Measurements from ENCODE around the gene ADORA2B.

The ADORA2B gene

GRCh38 chr17:15914400-15915170 lies 30.3 kb upstream of the ADORA2B start:
- peak overlapping the region; percentile 21 to 87 for H3K27ac Mint-ChIP-seq
- peak; percentile 85 for ATAC-seq (replicated peaks)
- H3K4me3 Mint-ChIP-seq: peak overlapping the region; percentile 26 to 46

GRCh38 chr17:15915961-15916360 lies 29.0 kb upstream of the ADORA2B start:
- H3K9me3 Mint-ChIP-seq: no peaks in the 10 kb centered on the region
- H3K27ac Mint-ChIP-seq: no peak overlapping the region
- no peak for ATAC-seq (replicated peaks)
- peaks cover 5 to 18% of the 10 kb centered on the region in 2 donors for H3K27me3 Mint-ChIP-seq
- peaks cover 12 to 21% of the 10 kb centered on the region in 2 donors for H3K4me1 Mint-ChIP-seq (ENCODE audit: low read depth in 2 of 2)
- no peak overlapping the region for H3K4me3 Mint-ChIP-seq
- no peak for DNase-seq
- H3K36me3 Mint-ChIP-seq (ENCODE audit: insufficient read depth): no peaks in the 10 kb centered on the region

More at GRCh38 chr17:15914400-15915170, 30.3 kb upstream of the ADORA2B start:
- Mint-ChIP-seq H3K27me3 (peaks cover 5 to 13% of the 10 kb centered on the region in 2 donors), H3K36me3 (ENCODE audit: insufficient read depth) (no peaks in the 10 kb centered on the region), H3K4me1 (ENCODE audit: low read depth in 2 of 2) (peaks cover 12 to 21% of the 10 kb centered on the region in 2 donors), H3K9me3 (no peaks in the 10 kb centered on the region)
- DNase-seq: no peak

GRCh38 chr17:15917021-15917437 lies 27.9 kb upstream of the ADORA2B start:
- DNase-seq: no peak
- Mint-ChIP-seq H3K4me1 (ENCODE audit: low read depth in 2 of 2) (peaks cover 12 to 21% of the 10 kb centered on the region in 2 donors), H3K36me3 (ENCODE audit: insufficient read depth) (no peaks in the 10 kb centered on the region)

DNA sequence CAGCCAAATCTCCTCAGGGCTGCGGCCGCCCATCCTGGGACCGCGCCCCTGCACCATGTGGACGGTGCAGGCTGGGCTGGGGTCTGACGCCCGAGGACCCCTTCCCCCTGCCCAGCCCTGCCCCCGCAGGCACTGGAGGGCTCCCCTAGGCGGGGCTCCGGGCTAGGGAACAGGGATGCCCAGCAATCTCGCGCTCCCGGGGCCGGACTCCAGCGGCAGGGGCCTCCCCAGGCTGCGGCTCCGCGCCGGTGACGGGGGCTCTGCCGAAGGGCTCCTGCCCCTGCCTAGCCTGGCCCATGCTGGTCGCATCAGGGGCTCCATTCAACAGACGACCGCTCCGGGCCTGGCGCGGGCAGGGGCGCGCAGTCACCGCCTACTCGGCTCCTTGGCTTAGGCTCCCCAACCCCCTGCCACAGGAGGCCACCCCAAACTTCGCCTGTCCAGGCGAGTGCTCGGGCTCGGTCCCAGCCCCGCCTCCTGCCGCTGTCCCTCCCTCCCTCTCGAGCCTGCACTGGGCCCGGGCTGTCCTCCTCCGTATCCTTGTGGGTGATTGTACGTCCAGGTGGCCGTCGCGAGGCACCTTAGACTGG lies 27.4 kb upstream of the ADORA2B start:
- peaks cover 5 to 22% of the 10 kb centered on the region in 2 donors for H3K27me3 Mint-ChIP-seq

More at GRCh38 chr17:15917021-15917437, 27.9 kb upstream of the ADORA2B start:
- Mint-ChIP-seq H3K27me3 (peaks cover 5 to 22% of the 10 kb centered on the region in 2 donors), H3K4me3 (no peak overlapping the region), H3K27ac (no peak overlapping the region), H3K9me3 (no peaks in the 10 kb centered on the region)
- ATAC-seq (replicated peaks): no peak

DNA sequence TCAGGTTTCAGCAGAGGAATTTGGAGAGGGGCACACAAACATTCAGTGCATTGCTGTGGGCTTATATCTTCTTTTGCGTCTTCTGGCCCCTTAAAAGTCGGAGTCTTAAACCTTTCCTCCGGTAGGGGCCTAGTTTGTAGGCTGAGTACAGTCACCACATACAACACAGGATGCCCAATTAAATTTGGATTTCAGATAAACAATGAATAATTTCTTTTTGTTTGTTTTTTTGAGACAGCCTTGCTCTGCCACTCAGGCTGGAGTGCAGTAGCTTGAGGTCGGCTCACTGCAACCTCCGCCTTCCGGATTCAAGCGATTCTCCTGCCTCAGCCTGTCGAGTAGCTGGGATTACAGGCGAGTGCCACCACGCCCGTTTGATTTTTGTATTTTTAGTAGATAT lies 26.7 kb upstream of the ADORA2B start:
- H3K36me3 Mint-ChIP-seq (ENCODE audit: insufficient read depth): no peaks in the 10 kb centered on the region
- no peaks in the 10 kb centered on the region for H3K9me3 Mint-ChIP-seq
- peaks cover 5 to 22% of the 10 kb centered on the region in 2 donors for H3K27me3 Mint-ChIP-seq

More for the DNA sequence above, 27.4 kb upstream of the ADORA2B start:
- no peak for DNase-seq
- no peaks in the 10 kb centered on the region for H3K9me3 Mint-ChIP-seq
- H3K36me3 Mint-ChIP-seq (ENCODE audit: insufficient read depth): no peaks in the 10 kb centered on the region
- H3K4me1 Mint-ChIP-seq (ENCODE audit: low read depth in 2 of 2): peaks cover 12 to 21% of the 10 kb centered on the region in 2 donors
- H3K27ac Mint-ChIP-seq: no peak overlapping the region
- ATAC-seq (replicated peaks): no peak
- no peak overlapping the region for H3K4me3 Mint-ChIP-seq

DNA sequence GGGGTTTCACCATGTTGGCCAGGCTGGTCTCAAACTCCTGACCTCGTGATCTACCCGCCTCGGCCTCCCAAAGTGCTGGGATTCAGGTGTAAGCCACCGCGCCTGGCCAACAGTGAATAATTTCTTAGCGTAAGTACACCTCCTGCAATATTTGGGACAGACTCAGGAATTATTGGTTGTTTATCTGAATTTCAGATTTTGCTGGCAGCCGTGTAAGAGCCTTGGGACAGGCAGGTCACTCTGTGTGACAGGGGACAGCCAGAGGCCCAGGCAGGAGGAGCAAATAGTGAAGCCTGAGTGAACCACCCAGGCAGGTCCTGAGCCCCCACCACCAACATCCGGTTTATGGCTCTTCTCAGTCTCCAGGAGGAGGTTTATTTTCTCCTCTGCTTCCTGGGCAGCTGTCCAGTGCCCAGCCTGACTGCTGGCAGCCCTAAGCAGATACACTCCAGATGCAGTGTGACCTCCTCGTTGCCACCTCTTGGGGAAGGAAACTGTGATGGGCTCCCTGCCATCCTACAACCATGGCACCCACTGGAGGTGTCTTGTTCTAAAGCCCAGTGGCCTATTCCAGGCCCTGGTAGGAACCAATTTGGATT lies 26.2 kb upstream of the ADORA2B start:
- H3K36me3 Mint-ChIP-seq (ENCODE audit: insufficient read depth): no peaks in the 10 kb centered on the region
- ATAC-seq (replicated peaks) (no peak), DNase-seq (no peak)
- no peak overlapping the region for H3K4me3 Mint-ChIP-seq
- H3K4me1 Mint-ChIP-seq (ENCODE audit: low read depth in 2 of 2): peaks cover 8 to 21% of the 10 kb centered on the region in 2 donors
- no peaks in the 10 kb centered on the region for H3K9me3 Mint-ChIP-seq
- peaks cover 5 to 22% of the 10 kb centered on the region in 2 donors for H3K27me3 Mint-ChIP-seq
- H3K27ac Mint-ChIP-seq: no peak overlapping the region

More for the DNA sequence above, 26.7 kb upstream of the ADORA2B start:
- Mint-ChIP-seq H3K4me1 (ENCODE audit: low read depth in 2 of 2) (peaks cover 12 to 21% of the 10 kb centered on the region in 2 donors), H3K4me3 (no peak overlapping the region), H3K27ac (no peak overlapping the region)
- DNase-seq (no peak), ATAC-seq (replicated peaks) (no peak)

DNA sequence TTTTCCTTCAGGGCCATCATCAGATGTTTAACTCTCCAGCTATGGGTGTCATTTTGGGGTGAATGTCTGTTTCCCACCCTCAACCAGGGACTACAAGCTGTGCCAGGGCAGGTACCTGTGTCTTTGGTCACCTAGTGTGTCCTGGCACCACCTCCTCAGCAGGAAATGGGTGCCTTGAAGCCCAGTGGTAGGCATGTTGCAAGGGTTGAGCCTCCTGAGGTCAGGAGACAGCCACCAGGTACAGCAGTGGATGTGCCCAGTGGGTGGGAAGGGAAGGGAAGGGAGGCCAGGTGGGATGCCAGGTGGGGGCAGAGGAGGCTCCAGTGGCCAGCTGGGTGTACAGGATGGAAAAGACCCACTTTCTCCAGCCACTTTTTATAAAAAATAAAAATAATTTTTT lies 25.5 kb upstream of the ADORA2B start:
- H3K27me3 Mint-ChIP-seq: peaks cover 5 to 22% of the 10 kb centered on the region in 2 donors
- no peak for DNase-seq
- no peaks in the 10 kb centered on the region for H3K9me3 Mint-ChIP-seq
- H3K4me3 Mint-ChIP-seq: no peak overlapping the region
- no peaks in the 10 kb centered on the region for H3K36me3 Mint-ChIP-seq (ENCODE audit: insufficient read depth)
- peaks cover under 1 to 14% of the 10 kb centered on the region in 2 donors for H3K4me1 Mint-ChIP-seq (ENCODE audit: low read depth in 2 of 2)
- no peak overlapping the region for H3K27ac Mint-ChIP-seq
- ATAC-seq (replicated peaks): no peak

GRCh38 chr17:15920758-15921239 lies 24.1 kb upstream of the ADORA2B start:
- Mint-ChIP-seq H3K4me1 (ENCODE audit: low read depth in 2 of 2) (peaks cover 0 to 4% of the 10 kb centered on the region in 2 donors), H3K36me3 (ENCODE audit: insufficient read depth) (no peaks in the 10 kb centered on the region), H3K27me3 (peaks cover 5 to 24% of the 10 kb centered on the region in 2 donors), H3K4me3 (no peak overlapping the region), H3K9me3 (no peaks in the 10 kb centered on the region), H3K27ac (no peak overlapping the region)
- DNase-seq (no peak), ATAC-seq (replicated peaks) (no peak)

DNA sequence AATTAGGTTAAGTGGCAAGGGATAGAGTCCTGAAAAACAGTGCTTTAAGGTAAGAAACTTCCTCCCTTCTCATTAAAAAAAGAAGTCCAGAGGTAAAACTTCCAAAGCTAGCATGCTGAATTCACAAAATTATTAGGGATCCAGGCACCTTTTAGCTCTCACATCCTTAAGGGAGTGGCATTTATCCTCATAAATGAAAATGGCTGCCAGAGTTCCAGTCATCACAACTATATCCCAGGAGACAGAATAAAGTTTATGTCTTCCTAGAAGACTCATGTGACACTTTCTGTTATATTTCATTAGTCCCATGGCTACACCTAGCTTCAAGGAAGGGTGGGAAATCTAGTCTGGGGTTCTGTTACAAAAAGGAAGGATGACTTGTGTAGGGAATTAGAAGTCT lies 23.3 kb upstream of the ADORA2B start:
- DNase-seq: no peak
- H3K4me3 Mint-ChIP-seq: no peak overlapping the region
- H3K36me3 Mint-ChIP-seq (ENCODE audit: insufficient read depth): no peaks in the 10 kb centered on the region
- H3K9me3 Mint-ChIP-seq: no peaks in the 10 kb centered on the region
- H3K27ac Mint-ChIP-seq: no peak overlapping the region
- no peaks in the 10 kb centered on the region for H3K4me1 Mint-ChIP-seq (ENCODE audit: low read depth in 2 of 2)
- no peak for ATAC-seq (replicated peaks)
- peaks cover 8 to 32% of the 10 kb centered on the region in 2 donors for H3K27me3 Mint-ChIP-seq

DNA sequence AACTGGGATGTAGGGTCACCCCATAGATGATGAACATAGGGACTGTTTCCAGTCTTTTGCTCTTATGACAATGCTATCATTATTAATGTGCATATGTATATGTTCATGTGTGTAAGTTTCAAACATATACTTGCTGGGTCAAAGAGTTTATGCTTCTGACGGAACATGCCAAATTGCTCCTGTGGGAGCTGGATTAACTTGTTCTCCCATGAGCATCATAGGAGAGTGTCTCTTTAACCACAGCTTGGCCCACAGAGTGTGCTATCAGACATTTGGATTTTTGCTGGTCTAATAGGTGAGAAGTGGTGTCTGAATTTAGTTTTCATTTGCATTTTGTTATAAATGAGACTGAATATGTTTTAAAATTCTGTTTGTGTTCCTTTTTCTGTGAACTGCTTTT lies 22.3 kb upstream of the ADORA2B start:
- H3K4me1 Mint-ChIP-seq (ENCODE audit: low read depth in 2 of 2): no peaks in the 10 kb centered on the region
- H3K27me3 Mint-ChIP-seq: peaks cover 11 to 37% of the 10 kb centered on the region in 2 donors
- H3K9me3 Mint-ChIP-seq: no peaks in the 10 kb centered on the region
- no peak overlapping the region for H3K27ac Mint-ChIP-seq
- no peaks in the 10 kb centered on the region for H3K36me3 Mint-ChIP-seq (ENCODE audit: insufficient read depth)
- no peak for ATAC-seq (replicated peaks)
- DNase-seq: no peak
- H3K4me3 Mint-ChIP-seq: no peak overlapping the region

- DNase-seq: no peak
- Mint-ChIP-seq H3K4me1 (ENCODE audit: low read depth in 2 of 2) (peaks cover 3 to 5% of the 10 kb centered on the region in 2 donors), H3K4me3 (no peak overlapping the region), H3K9me3 (no peaks in the 10 kb centered on the region), H3K27ac (no peak overlapping the region), H3K36me3 (ENCODE audit: insufficient read depth) (peaks cover 3% of the 10 kb centered on the region), H3K27me3 (peaks cover 26 to 42% of the 10 kb centered on the region in 2 donors)
- ATAC-seq (replicated peaks): no peak
Measured at GRCh38 chr17:15926039-15926740, 18.7 kb upstream of the ADORA2B start.

DNA sequence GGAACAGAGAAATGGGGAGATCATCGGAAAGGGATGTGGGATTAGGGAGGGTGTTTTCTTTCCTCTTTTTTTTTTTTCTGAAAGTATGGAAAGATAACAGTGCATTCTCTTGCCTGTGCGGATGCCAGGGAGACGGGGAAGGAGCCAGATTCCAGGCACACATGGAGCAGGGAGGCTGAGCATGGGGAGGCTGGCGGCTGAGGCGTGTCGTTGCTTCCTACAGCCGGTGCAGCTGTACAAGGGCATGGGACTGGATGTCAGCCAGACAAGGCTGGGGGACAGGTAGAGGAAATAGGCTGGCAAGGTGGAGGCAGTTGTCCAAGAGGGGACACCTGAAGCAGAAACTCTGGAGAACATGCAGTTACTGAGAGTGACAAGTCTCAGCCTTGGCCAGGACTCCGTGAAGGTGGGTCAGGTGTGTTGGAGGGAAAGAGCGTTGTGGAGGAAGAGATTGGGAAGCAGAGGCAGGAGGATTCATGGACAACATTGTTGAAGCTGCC lies 16.6 kb upstream of the ADORA2B start:
- Mint-ChIP-seq H3K9me3 (no peaks in the 10 kb centered on the region), H3K36me3 (ENCODE audit: insufficient read depth) (peaks cover 3% of the 10 kb centered on the region), H3K27me3 (peaks cover 26 to 40% of the 10 kb centered on the region in 2 donors), H3K27ac (no peak overlapping the region), H3K4me1 (ENCODE audit: low read depth in 2 of 2) (peaks cover 3 to 5% of the 10 kb centered on the region in 2 donors), H3K4me3 (no peak overlapping the region)
- ATAC-seq (replicated peaks): no peak
- DNase-seq: no peak

GRCh38 chr17:15929941-15930340 lies 15.0 kb upstream of the ADORA2B start:
- Mint-ChIP-seq H3K4me1 (ENCODE audit: low read depth in 2 of 2) (peaks cover 3 to 5% of the 10 kb centered on the region in 2 donors), H3K4me3 (no peak overlapping the region), H3K27me3 (peaks cover 26 to 40% of the 10 kb centered on the region in 2 donors), H3K36me3 (ENCODE audit: insufficient read depth) (peaks cover 3% of the 10 kb centered on the region), H3K27ac (no peak overlapping the region), H3K9me3 (no peaks in the 10 kb centered on the region)
- ATAC-seq (replicated peaks): no peak
- DNase-seq: no peak

All from effector memory CD8-positive, alpha-beta T cell (primary cell).